ENCODE results near the gene VAV3.

DNA sequence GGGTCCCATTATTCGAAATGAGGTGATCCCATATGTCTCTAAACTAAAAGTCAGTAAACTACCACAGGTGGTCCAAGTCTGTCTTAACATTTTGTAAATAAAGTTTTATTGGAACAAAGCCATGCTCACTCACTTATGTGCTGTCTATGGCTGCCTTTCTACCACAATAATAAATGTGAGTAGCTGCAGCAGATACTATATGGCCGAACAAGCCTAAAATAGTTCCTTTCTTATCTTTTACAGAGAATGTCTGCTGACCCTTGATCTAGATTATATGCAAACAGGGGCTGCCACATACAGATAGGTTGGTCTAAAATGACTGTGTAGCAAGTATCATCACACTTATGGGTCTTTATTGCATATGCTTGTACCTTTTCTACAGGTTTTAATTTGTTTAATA, 140.0 kb downstream of the VAV3 start:
- TF ChIP-seq EZH2 (IDR thresholded peaks at IDR 0.05; ENCODE audit: insufficient read depth, poor library complexity, severe bottlenecking) (no peak), EZH2phosphoT487 (IDR thresholded peaks at IDR 0.05; ENCODE audit: insufficient read depth, low read depth) (no peak)
